ENCODE results near the gene TMCO4.

TMCO4 gene

DNA sequence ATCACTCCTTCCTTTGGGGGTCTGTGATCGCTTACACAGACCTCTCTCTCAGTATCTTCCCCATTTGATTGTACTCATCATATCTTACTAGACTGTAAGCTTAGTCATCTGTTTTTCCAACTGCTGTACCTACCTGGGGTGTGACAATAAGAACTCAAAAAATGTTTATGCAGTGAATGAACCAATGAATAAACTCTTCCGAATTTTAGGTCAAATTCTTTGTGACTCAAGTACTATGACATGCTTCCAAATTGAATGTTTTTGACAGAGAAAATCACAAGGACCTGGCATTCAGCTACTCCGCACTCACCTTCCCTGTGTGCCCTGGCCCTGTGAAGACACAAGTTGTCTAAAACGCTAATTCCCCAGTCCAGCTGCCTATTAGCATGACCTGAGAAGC lies 42.1 kb downstream of the TMCO4 start:
- no peak for TF ChIP-seq ZNF274 (IDR thresholded peaks at IDR 0.05; ENCODE audit: low read depth, low read length)
- no peak overlapping the region for H3K4me3 ChIP-seq (ENCODE audit: low read length)

DNA sequence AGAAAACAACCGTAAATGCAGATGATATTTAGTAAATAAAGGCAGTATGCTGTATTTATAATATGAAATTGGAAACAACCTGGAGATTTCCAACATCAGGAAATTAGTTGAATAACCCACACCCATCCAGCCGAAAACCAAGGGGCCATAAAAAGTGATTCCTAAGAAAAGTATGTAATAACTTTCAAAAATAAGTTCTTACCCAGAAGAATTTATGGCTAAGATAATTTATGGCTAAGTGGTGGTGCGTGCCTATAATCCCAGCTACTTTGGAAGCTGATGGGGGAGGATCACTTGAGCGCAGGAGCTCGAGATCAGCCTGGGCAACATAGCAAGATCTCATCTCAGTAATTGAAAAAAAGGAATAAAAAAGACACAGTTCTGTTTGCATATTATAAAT lies 43.2 kb downstream of the TMCO4 start:
- no peak overlapping the region for H3K4me3 ChIP-seq (ENCODE audit: low read length)
- TF ChIP-seq ZNF274 (IDR thresholded peaks at IDR 0.05; ENCODE audit: low read depth, low read length) = no peak

DNA sequence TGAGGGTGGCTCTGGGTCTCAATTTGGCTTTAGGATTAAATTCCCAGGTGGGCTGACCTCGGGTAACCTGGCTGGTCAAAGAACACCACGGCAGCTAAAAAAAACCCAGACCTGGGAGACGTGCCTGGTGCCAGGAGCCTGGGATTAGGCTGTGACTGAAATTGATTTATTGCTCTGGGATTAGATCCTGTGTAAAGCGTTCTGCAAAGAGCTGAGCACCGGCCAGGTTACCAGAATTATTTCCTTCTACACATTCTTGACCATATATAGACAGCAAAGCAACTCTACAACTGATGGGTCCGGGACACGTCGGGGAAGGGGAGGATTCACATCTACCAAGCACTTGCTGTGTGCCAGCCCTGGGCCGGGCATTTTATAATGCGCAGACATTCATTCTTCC lies 45.2 kb downstream of the TMCO4 start:
- H3K4me3 ChIP-seq (ENCODE audit: low read length) = no peak overlapping the region
- TF ChIP-seq ZNF274 (IDR thresholded peaks at IDR 0.05; ENCODE audit: low read depth, low read length) = no peak

DNA sequence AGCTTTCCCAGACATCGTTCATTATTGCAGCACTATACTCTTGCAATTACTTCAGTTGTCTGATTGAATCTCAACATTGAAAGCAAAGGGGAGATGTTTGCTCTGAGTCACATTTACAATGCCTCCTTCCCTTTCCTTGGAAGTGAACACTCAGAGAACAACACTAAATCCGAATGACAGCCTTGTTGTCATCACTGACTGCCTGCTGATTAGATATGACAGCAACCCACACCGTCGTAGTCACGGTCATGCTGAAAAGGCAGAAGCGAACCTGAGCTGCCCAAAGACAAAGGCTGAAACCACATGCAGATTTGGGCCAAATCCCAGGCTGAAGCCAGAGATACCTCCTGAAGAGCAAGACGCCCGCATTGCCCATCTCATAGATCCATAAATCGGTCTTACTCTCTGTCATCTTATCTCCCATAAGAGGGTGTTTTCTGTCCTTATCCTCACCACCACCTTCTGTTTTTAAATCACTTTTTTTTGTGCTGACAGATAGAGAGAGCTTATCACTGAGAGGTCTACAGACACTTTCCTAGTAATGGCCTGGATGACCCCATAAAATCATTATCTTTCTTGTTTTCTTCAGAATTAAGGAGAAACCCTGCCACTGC lies 47.5 kb downstream of the TMCO4 start:
- no peak for TF ChIP-seq ZNF274 (IDR thresholded peaks at IDR 0.05; ENCODE audit: low read depth, low read length)
- no peak overlapping the region for H3K4me3 ChIP-seq (ENCODE audit: low read length)

DNA sequence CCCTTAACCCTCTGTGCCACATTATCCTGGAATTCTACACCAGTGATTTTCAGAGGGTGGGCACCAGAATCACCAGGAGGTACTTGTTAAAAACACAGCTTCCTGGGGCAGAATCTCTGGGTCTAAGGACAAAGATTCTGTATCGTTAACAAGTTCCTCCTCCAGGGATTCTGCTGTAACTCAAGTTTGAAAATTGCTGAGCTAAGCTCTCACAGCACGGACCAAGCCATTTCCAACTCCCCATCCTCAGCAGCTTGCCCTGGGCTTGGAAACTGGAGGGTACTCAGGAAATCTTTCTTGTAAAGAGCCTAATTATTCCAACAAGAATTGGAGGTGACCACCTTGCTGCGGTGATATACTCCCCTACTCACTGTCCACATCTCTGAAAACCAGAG lies 48.8 kb downstream of the TMCO4 start:
- H3K4me3 ChIP-seq (ENCODE audit: low read length) = no peak overlapping the region
- TF ChIP-seq ZNF274 (IDR thresholded peaks at IDR 0.05; ENCODE audit: low read depth, low read length) = no peak

DNA sequence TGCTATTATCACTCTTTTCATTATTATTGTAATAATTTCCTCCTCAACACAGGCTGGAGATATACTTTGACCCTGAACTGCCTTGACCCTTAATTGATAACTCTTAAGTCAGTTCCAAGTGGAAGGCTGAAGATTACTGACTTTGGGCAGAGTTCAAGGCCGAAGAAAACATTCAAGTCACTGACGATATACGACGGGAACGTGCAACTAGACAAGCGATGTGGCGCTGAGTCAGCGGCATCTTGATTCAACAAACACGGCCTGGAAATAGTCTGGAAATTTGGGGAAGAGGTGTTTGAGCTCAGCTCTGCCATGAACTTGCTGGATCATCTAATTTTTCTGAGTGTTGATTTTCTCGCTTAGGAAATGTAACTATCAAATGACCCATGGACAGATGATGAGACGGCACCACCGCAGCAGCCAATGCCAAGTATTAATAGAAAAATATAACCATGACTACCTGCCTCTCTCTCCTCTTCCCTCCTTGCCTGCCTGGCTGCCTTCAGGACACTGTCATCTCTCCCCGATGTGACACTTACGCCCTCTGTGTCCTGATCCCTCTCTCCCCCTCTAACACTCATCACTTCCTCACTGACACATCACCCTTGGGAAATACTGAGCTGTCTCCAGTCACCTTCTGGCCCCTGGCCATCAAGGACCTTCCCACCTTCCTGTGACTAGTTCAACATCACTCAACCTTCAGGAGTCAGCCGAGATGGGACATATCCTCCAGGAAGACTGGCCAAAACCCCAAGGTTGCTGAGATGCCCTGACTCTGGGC lies 49.4 kb downstream of the TMCO4 start:
- TF ChIP-seq ZNF274 (IDR thresholded peaks at IDR 0.05; ENCODE audit: low read depth, low read length) = no peak
- no peak overlapping the region for H3K4me3 ChIP-seq (ENCODE audit: low read length)

DNA sequence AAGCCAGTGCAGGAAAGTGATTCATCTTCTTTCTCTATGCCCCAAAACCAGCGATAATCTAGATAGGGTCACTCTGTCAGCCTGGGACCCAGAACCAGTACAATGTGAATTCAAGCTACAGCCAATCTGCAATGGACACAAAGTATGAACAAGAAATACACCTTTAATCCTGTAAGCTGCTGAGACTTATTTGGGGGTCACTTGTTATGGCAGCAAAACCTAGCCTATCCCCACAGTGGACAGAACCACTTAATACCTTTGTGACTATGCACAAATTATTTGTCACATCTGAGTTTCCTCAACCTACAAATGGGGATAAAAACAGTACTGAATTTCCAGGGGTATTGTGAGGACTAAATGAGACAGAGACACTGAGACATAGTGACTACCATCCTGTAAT lies 50.0 kb downstream of the TMCO4 start:
- H3K4me3 ChIP-seq (ENCODE audit: low read length) = no peak overlapping the region
- no peak for TF ChIP-seq ZNF274 (IDR thresholded peaks at IDR 0.05; ENCODE audit: low read depth, low read length)

DNA sequence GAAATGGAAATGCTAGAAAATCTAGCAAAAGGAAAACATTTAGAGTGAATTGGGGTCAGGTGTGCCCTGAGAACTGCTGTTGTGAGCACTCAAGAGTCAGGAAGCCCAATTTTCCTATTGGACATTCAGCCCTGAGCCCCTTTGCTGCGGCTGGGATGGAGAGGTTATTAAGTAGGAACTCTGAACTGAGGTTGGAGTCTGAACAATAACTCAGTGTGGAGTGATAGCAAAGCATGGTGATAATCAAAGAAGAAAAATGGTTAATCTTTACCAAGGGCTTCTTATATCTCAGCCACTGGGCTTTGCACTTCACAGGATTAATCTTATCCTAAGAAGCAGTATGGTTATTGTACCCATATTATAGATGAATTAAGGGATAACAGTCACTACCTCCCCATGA lies 52.0 kb downstream of the TMCO4 start:
- no peak overlapping the region for H3K4me3 ChIP-seq (ENCODE audit: low read length)
- TF ChIP-seq ZNF274 (IDR thresholded peaks at IDR 0.05; ENCODE audit: low read depth, low read length) = no peak

DNA sequence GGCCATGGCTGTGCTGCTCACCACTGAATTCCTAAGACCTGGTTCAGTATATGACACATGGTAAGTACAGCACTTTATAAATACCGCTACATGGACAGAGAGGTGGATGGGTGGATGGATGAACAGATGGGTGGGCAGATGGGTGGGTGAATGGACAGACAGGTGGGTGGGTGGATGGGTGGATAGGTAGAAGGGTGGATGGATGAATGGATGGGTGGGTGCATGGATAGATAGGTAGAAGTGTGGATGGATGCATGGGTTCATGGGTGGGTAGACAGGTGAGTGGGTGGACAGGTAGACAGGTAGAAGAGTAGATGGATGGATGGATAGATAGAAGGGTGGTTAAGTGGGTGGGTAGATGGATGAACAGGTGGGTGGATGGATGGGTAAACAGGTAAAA lies 54.8 kb downstream of the TMCO4 start:
- no peak for TF ChIP-seq ZNF274 (IDR thresholded peaks at IDR 0.05; ENCODE audit: low read depth, low read length)
- no peak overlapping the region for H3K4me3 ChIP-seq (ENCODE audit: low read length)

DNA sequence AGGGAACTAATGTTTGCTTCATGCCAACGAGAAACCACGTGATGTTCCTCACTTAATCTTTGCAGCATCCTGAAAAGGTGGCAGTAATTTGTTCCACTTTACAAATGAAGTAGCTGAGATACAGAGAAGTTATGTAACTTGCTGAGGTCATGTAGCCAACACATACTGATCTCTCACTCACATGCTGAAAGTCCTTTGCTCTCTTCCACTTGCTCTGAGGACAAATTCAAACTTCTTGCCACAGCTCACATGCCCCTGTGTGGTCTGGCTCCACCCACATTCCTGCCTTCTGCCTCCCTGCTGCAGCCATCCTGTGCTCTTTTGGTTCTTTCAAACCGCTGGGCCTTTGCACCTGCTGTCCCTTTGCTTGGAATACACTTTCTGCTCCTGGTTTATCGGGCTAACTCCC lies 55.4 kb downstream of the TMCO4 start:
- H3K4me3 ChIP-seq (ENCODE audit: low read length) = no peak overlapping the region
- no peak for TF ChIP-seq ZNF274 (IDR thresholded peaks at IDR 0.05; ENCODE audit: low read depth, low read length)

DNA sequence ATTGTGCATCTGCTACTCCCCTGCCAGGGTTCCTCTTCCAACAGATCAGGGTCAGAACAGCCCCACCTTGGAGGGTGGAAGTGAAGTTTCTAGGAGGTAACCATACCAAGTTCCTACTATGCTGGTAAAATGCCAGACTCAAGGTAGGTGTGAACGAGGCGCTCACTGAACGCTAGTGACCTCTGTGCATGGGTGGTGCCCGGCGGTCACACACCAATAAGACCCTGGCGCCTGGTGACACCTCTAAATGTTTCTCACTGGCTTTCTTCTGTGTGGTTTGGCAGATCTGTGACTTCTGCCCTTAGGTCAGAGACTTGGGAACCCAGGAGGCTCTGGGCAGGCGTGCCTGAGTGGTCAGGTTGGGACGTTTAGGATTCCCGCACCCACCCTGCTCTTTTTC lies 55.9 kb downstream of the TMCO4 start:
- no peak overlapping the region for H3K4me3 ChIP-seq (ENCODE audit: low read length)
- no peak for TF ChIP-seq ZNF274 (IDR thresholded peaks at IDR 0.05; ENCODE audit: low read depth, low read length)

DNA sequence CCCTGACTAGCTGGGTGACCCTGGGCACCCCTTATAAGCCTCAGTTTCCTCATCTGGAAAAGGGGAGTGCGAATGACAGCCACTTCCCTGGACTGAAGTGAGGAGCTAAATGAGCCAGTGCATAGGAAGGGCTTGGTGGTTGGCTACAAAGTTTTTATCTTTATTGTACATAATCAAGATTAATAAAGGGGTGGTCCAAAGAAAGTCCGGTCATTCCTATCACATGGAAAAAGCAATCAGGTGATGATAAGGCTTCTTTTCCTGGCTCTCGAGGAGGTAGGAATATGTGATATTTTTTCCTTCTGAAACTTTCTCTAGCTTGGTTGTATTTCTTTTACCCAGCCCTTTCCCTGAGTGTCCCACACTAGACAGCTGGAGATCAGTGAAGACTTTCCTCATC lies 56.5 kb downstream of the TMCO4 start:
- no peak overlapping the region for H3K4me3 ChIP-seq (ENCODE audit: low read length)
- TF ChIP-seq ZNF274 (IDR thresholded peaks at IDR 0.05; ENCODE audit: low read depth, low read length) = no peak

DNA sequence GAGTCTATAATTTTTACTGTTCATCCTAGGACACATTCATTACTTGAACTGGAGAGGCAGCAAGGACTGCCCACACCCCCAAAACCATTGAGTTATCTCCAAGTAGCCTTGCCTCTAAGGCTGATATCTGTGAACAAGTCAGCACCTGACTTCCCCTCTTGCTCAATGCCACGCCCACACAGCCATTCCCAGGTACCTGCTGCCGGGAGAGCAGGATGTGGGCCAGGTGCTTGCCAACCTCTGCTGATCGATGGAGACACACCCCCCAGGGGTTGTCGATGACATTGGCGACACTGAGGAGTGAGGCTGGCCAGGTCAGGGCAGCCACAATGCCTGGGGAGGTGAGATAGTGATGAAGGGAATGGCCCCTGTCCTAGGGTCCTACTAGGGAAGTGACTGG lies 60.1 kb downstream of the TMCO4 start:
- TF ChIP-seq ZNF274 (IDR thresholded peaks at IDR 0.05; ENCODE audit: low read depth, low read length) = no peak
- H3K4me3 ChIP-seq (ENCODE audit: low read length) = no peak overlapping the region

DNA sequence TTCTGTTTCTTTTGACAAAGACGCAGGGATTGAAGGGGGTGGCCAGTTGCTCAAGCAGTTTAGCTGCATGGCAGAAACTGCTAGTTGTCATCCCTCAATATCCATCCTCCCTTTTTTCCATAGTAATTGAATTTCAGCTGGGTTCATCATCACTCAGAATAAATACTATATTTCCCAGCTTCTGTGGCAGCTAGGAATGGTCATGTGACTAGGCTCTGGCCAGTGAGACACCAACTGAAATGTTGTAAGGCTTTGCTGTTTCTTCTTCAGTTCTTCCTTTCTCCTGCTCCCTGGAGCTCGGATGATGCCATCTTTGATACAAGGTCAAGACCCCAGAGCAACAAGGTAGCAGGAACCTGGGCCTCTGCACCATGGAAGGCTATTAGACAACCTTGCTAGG lies 61.0 kb downstream of the TMCO4 start:
- no peak for TF ChIP-seq ZNF274 (IDR thresholded peaks at IDR 0.05; ENCODE audit: low read depth, low read length)
- no peak overlapping the region for H3K4me3 ChIP-seq (ENCODE audit: low read length)

DNA sequence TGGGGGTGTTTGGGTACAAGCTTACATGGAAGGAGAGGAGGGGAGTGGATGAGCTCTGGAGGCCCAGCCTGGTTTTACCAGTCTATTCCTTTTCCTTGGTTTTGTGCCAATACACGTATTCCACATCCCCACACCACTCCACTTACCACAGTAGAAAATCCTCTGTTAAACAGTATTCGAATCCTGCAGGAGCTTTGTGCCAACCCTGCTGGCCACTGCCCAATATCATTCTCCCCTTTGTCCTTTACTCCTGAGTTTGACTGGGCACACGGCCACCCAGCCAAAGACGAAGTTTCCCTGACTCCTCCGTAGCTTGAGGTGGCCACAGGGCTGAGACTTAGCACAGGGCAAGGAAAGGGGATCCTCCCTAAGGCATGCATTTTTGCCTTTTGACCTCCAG lies 61.6 kb downstream of the TMCO4 start:
- no peak for TF ChIP-seq ZNF274 (IDR thresholded peaks at IDR 0.05; ENCODE audit: low read depth, low read length)
- H3K4me3 ChIP-seq (ENCODE audit: low read length) = no peak overlapping the region

All from GM08714 (cell line).